ENCODE results near the gene ITPA. TPM values are rescaled to one million over a fixed set of nuclear protein-coding genes. Genes with fewer than 3 reads are reported as not detected.

Gene ITPA
- total and polyA plus RNA-seq, 10 of the 15 experiments (the other 5 are each of a cell fraction or from before 2014, with no cell fraction given), result 5.5 to 124 (median 66.3) TPM

- Histone ChIP-seq H3K4me3 (no peak overlapping the region), H3K27ac (ENCODE audit: control insufficient read depth, insufficient read depth) (no peak overlapping the region), H3K27me3 (replicated peaks in 1 of 2; ENCODE audit: control insufficient read depth in 2 of 2, insufficient read depth in 2 of 2, low read length in 1 of 2) (peaks cover 1 to 6% of the 10 kb centered on the region in 2 experiments; a peak in 3 of 4 replicates), H4K20me1 (ENCODE audit: control insufficient read depth, insufficient read depth) (no peaks in the 10 kb centered on the region), H3K4me2 (ENCODE audit: control insufficient read depth, insufficient read depth) (no peak overlapping the region), H3K9ac (ENCODE audit: control insufficient read depth, insufficient read depth, low read length) (no peak overlapping the region), H3K9me3 (replicated peaks; ENCODE audit: control insufficient read depth, insufficient read depth, low read length) (no peaks in the 10 kb centered on the region), H3K4me1 (ENCODE audit: control insufficient read depth, insufficient read depth, low read length) (no peaks in the 10 kb centered on the region), H3K36me3 (ENCODE audit: control insufficient read depth in 2 of 2, insufficient read depth in 2 of 2, low read length in 1 of 2) (no peaks in the 10 kb centered on the region), H3K79me2 (ENCODE audit: control insufficient read depth, insufficient read depth, low read length) (no peaks in the 10 kb centered on the region), H2AFZ (ENCODE audit: control insufficient read depth, low read depth, low read length) (no peak overlapping the region)
- FAIRE-seq (no peak), DNase-seq (ENCODE audit: low read depth, low spot score) (no peak), ATAC-seq (no peak)
- no TSS peak for BruUV-seq (replicated peaks)
- ChIA-PET POLR2A (no interaction called here), RAD21 (ENCODE audit: unreplicated experiment) (no interaction called here), SMC1A (ENCODE audit: uncharacterized antibody, unreplicated experiment) (no interaction called here), CTCF (no interaction called here)
- no peak for TF ChIP-seq IRF4 (IDR thresholded peaks at IDR 0.05; ENCODE audit: low read depth, low read length)
- intact Hi-C loops (cut with micrococcal nuclease; ENCODE audit: unreplicated experiment), result no loop called here
- in situ Hi-C loops (cut with MboI), result no loop called here
- 35% methylated on average over 19 of the region's 25 CpGs for WGBS (ENCODE audit: insufficient coverage, insufficient replicate concordance, low lambda C conversion rate, missing lambda C conversion rate)
Observed at GRCh38 chr20:3167738-3168078, 41.6 kb upstream of the ITPA start.

- ATAC-seq (peak; percentile 36), DNase-seq (ENCODE audit: low read depth, low spot score) (no peak), FAIRE-seq (no peak)
- POLR2A ChIA-PET, result no interaction called here
- intact Hi-C loops (cut with micrococcal nuclease; ENCODE audit: unreplicated experiment) (no loop called here), in situ Hi-C loops (cut with MboI) (no loop called here)
- no TSS peak for BruUV-seq (replicated peaks)
- H3K4me2 ChIP-seq (ENCODE audit: control insufficient read depth, insufficient read depth), result no peak overlapping the region
- H3K36me3 ChIP-seq (ENCODE audit: control insufficient read depth in 2 of 2, insufficient read depth in 2 of 2, low read length in 1 of 2), result no peaks in the 10 kb centered on the region
- no peak overlapping the region for H3K4me3 ChIP-seq
- 36% methylated on average over 33 of the region's 39 CpGs for WGBS (ENCODE audit: insufficient coverage, insufficient replicate concordance, low lambda C conversion rate, missing lambda C conversion rate)
- CTCF ChIA-PET, result no interaction called here
- H3K27ac ChIP-seq (ENCODE audit: control insufficient read depth, insufficient read depth), result no peak overlapping the region
- no peaks in the 10 kb centered on the region for H3K9me3 ChIP-seq (replicated peaks; ENCODE audit: control insufficient read depth, insufficient read depth, low read length)
- SMC1A ChIA-PET (ENCODE audit: uncharacterized antibody, unreplicated experiment), result no interaction called here
- H3K9ac ChIP-seq (ENCODE audit: control insufficient read depth, insufficient read depth, low read length), result no peak overlapping the region
- H4K20me1 ChIP-seq (ENCODE audit: control insufficient read depth, insufficient read depth), result no peaks in the 10 kb centered on the region
- RAD21 ChIA-PET (ENCODE audit: unreplicated experiment), result no interaction called here
- TF ChIP-seq ZBTB40 (IDR thresholded peaks at IDR 0.05; ENCODE audit: borderline replicate concordance) (no peak), ZNF592 (IDR thresholded peaks at IDR 0.05) (no peak), ZSCAN29 (IDR thresholded peaks at IDR 0.05) (no peak), ASH2L (IDR thresholded peaks at IDR 0.05; ENCODE audit: borderline replicate concordance, low read depth) (no peak), BCL11A (IDR thresholded peaks at IDR 0.05; ENCODE audit: low read depth, low read length) (no peak)
- H2AFZ ChIP-seq (ENCODE audit: control insufficient read depth, low read depth, low read length), result no peak overlapping the region
- no peaks in the 10 kb centered on the region for H3K79me2 ChIP-seq (ENCODE audit: control insufficient read depth, insufficient read depth, low read length)
- no peaks in the 10 kb centered on the region for H3K4me1 ChIP-seq (ENCODE audit: control insufficient read depth, insufficient read depth, low read length)
- peaks cover 1 to 6% of the 10 kb centered on the region in 2 experiments; a peak in 3 of 4 replicates for H3K27me3 ChIP-seq (replicated peaks in 1 of 2; ENCODE audit: control insufficient read depth in 2 of 2, insufficient read depth in 2 of 2, low read length in 1 of 2)
Observed at GRCh38 chr20:3168079-3168828, 41.0 kb upstream of the ITPA start.
